Panc1 (cell line): ENCODE measurements around the gene WDR75. TPM values are rescaled to one million over a fixed set of nuclear protein-coding genes. Genes with fewer than 3 reads are reported as not detected.

Experiments
- ATAC-seq: fragments of 200-7000 bp; cut with Tn5 transposase; 2 replicates; pipeline ENCODE4 v1.9.1; 2020; ENCODE audit warnings: mild to moderate bottlenecking, moderate library complexity
- Bru-seq: library from RNA; stranded (reverse); fragments of 400-500 nt; gene quantifications from one replicate; lab custom pipeline; 2021; lab: Mats Ljungman, UMichigan
- BruChase-seq, 2 experiments: library from RNA; stranded (reverse); fragments of 400-500 nt; gene quantifications; one replicate each; lab custom pipeline; 2021; lab: Mats Ljungman, UMichigan
- BruUV-seq: library from RNA; stranded (reverse); fragments of 400-500 nt; replicated peaks from 2 replicates; lab custom pipeline; 2021; lab: Mats Ljungman, UMichigan
- CTCF ChIA-PET: fragments of 300-600 bp; sonication (Branson Sonifier 250); formaldehyde crosslinking; loops from one replicate; lab custom pipeline; 2022; ENCODE audit warnings: antibody characterized with exemption; lab: Charles Lee
- POLR2A ChIA-PET: fragments of 300-600 bp; sonication (Branson Sonifier 250); formaldehyde crosslinking; loops from one replicate; lab custom pipeline; 2022; ENCODE audit warnings: antibody characterized with exemption; lab: Charles Lee
- DNase-seq: peaks from one replicate; pipeline ENCODE4 v3.0.0-alpha.2; 2010; ENCODE audit warnings: low read depth, low spot score
- H3K27ac ChIP-seq: 2 replicates; pipeline ENCODE4 v1.5.1; 2011; ENCODE audit warnings: mild to moderate bottlenecking, low read length, inconsistent platforms
- H3K27me3 ChIP-seq: fragments of 200-500 bp; sonication (Bioruptor generic); 2 replicates; pipeline ENCODE4 v1.6.0; 2014; ENCODE audit warnings: low read length, inconsistent platforms; ENCODE audit not compliant: control insufficient read depth, insufficient read depth
- H3K36me3 ChIP-seq: fragments of 200-500 bp; sonication (Bioruptor generic); 2 replicates; pipeline ENCODE4 v1.5.1; 2014; ENCODE audit warnings: inconsistent platforms, mild to moderate bottlenecking, low read length, moderate library complexity; ENCODE audit not compliant: control insufficient read depth, insufficient read depth
- H3K4me1 ChIP-seq: 2 replicates; pipeline ENCODE4 v1.5.1; 2011; ENCODE audit warnings: inconsistent platforms, mild to moderate bottlenecking, low read length, moderate library complexity; ENCODE audit not compliant: control insufficient read depth, insufficient read depth
- H3K4me3 ChIP-seq, 2 experiments: 2 replicates each; pipeline ENCODE4 v1.5.1; 2011 to 2012; ENCODE audit warnings: low read depth in 2 of 2, low read length in 2 of 2, mild to moderate bottlenecking in 2 of 2, inconsistent platforms in 1 of 2, moderate library complexity in 1 of 2
- H3K9me3 ChIP-seq: fragments of 200-500 bp; sonication (Bioruptor generic); 2 replicates; pipeline ENCODE4 v1.5.1; 2014; ENCODE audit warnings: low read depth, mild to moderate bottlenecking, inconsistent platforms, low read length, moderate library complexity; ENCODE audit not compliant: control insufficient read depth, insufficient read depth
- POLR2AphosphoS5 ChIP-seq: IDR thresholded peaks from 2 replicates; pipeline ENCODE4 v1.6.1; 2012; ENCODE audit warnings: mild to moderate bottlenecking, low read depth, low read length, moderate library complexity
- SIN3A ChIP-seq: IDR thresholded peaks from 2 replicates; pipeline ENCODE4 v1.6.1; 2012; ENCODE audit warnings: low read depth, mild to moderate bottlenecking, low read length, moderate library complexity, borderline replicate concordance; ENCODE audit not compliant: insufficient read depth
- TCF7L2 ChIP-seq: IDR thresholded peaks from 2 replicates; pipeline ENCODE4 v1.6.1; 2011; ENCODE audit warnings: mild to moderate bottlenecking, low read depth, low read length, inconsistent platforms
- in situ Hi-C: cut with HindIII; loops from 2 replicates; pipeline ENCODE4 v1.10.0; 2016; ENCODE audit warnings: low sequenced_read_pairs, low pct_unique_long_range_greater_than_20kb
- intact Hi-C: fragments of 100-400 bp; cut with micrococcal nuclease; formaldehyde crosslinking; loops from one replicate; pipeline ENCODE4 v1.10.0; 2022; ENCODE audit not compliant: unreplicated experiment
- long read RNA-seq: library from polyadenylated mRNA; unstranded; transcript quantifications from one replicate; pipeline ENCODE4 v2.0.0, GENCODE V29; 2021; ENCODE audit not compliant: unreplicated experiment
- polyA plus RNA-seq: library from polyadenylated mRNA; unstranded; fragments of >200 nt; gene quantifications from one replicate; pipeline ENCODE4 v1.2.1, GENCODE V29; 2012; ENCODE audit warnings: missing spikeins; ENCODE audit not compliant: insufficient read length
- total RNA-seq: library from RNA; stranded (reverse); gene quantifications from one replicate; pipeline ENCODE4 v1.2.1, GENCODE V29; 2021; ENCODE audit not compliant: unreplicated experiment
- TF ChIP-seq, protein P1 (sequence below), 2 experiments: IDR thresholded peaks; 2 replicates each; pipeline ENCODE4 v1.6.1; 2011 to 2012; ENCODE audit warnings: low read depth in 2 of 2, control low read depth in 1 of 2, low read length in 1 of 2, mild to moderate bottlenecking in 1 of 2, moderate library complexity in 1 of 2; ENCODE audit not compliant: insufficient read depth in 1 of 2
- TF ChIP-seq, protein P2 (sequence below): fragments of 450-650 bp; IDR thresholded peaks from 2 replicates; pipeline ENCODE4 v1.5.1; 2017; ENCODE audit warnings: mild to moderate bottlenecking

WDR75 gene
- total RNA-seq (58.3 TPM), Bru-seq, nascent RNA (percentile 94 among the genes with signal in this experiment), BruChase-seq, experiment 1, labeled RNA remaining after a 2-hour chase (percentile 93 among the genes with signal in this experiment), BruChase-seq, experiment 2, labeled RNA remaining after a 6-hour chase (percentile 94 among the genes with signal in this experiment)
- 27.0 TPM for polyA plus RNA-seq
- long read RNA-seq, full-length matches to known transcripts = 63 of 131 reads
- long read RNA-seq, partial matches to known transcripts = 8 of 131 reads
- long read RNA-seq, other reads (novel, unspliced or antisense) = 60 of 131 reads

DNA sequence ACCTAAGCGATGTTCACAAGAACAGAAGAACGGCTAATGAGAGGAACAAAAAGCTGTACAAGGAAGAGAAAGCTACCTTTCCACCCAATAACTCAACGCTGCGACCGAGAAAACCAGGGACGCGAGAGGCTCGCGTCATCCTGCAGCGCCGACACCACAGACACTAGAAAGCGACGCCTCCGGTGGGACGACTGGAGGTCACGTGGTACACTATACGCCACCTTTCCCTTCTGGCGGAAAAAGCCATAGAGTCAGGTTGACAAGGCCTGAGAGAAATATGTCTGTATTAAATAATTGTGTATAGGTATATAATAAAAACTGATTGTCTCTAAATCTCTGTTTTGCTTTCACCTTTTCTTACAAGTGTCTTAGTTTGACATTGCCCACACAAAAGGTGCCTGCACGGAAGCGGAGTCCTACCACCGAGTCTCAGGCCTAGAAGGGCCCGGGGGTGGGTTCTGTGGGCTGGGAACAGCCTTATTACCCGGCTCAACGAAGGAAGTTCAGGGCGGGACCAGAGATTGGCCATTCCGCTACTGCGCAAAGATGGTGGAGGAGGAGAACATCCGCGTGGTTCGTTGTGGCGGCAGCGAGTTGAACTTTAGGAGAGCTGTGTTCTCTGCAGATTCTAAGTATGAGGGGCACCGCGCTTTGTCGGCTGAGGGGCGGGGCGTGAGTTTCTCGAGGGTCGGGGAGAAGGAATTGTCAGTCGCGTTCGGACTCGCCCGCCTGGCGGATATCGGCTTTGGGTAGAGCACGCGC is at the start of gene WDR75:
Gene WDR75 (plus strand): TSS at position 528 of the 762 bp plus-strand sequence. CDS start 19 bp downstream, at position 547.
- ATAC-seq (peak; percentile 99), DNase-seq (peak; percentile 83)
- BruUV-seq = no TSS peak
- H3K4me3 ChIP-seq = peak within 1 kb of the TSS; percentile 88 to 95
- H3K27ac ChIP-seq = peak within 1 kb of the TSS; percentile 88
- ChIA-PET POLR2A (interaction anchor here (0.6 to 0.7 kb wide), 2 partner anchors 359 to 458 kb away, joined by 3 to 4 read pairs; no protein-coding TSS in a partner anchor), CTCF (interaction anchor here (0.6 kb wide), 1 partner anchor 1281 kb away, joined by 4 read pairs; no protein-coding TSS in a partner anchor)
- intact Hi-C loops = no loop called here
- no peaks in the 10 kb centered on the region for H3K27me3 ChIP-seq
- peaks cover 5% of the 10 kb centered on the region for H3K36me3 ChIP-seq
- peaks cover 12% of the 10 kb centered on the region for H3K4me1 ChIP-seq
- in situ Hi-C loops = no loop called here
- H3K9me3 ChIP-seq = no peaks in the 10 kb centered on the region
- TF ChIP-seq TCF7L2 (0 out of 2 replicates have a peak, but pooled peaks have one; percentile 50), POLR2AphosphoS5 (peak; percentile 95), SIN3A (peak; percentile 95; the same call in 1 of the 2 replicates)
- TF ChIP-seq, protein P1, sequence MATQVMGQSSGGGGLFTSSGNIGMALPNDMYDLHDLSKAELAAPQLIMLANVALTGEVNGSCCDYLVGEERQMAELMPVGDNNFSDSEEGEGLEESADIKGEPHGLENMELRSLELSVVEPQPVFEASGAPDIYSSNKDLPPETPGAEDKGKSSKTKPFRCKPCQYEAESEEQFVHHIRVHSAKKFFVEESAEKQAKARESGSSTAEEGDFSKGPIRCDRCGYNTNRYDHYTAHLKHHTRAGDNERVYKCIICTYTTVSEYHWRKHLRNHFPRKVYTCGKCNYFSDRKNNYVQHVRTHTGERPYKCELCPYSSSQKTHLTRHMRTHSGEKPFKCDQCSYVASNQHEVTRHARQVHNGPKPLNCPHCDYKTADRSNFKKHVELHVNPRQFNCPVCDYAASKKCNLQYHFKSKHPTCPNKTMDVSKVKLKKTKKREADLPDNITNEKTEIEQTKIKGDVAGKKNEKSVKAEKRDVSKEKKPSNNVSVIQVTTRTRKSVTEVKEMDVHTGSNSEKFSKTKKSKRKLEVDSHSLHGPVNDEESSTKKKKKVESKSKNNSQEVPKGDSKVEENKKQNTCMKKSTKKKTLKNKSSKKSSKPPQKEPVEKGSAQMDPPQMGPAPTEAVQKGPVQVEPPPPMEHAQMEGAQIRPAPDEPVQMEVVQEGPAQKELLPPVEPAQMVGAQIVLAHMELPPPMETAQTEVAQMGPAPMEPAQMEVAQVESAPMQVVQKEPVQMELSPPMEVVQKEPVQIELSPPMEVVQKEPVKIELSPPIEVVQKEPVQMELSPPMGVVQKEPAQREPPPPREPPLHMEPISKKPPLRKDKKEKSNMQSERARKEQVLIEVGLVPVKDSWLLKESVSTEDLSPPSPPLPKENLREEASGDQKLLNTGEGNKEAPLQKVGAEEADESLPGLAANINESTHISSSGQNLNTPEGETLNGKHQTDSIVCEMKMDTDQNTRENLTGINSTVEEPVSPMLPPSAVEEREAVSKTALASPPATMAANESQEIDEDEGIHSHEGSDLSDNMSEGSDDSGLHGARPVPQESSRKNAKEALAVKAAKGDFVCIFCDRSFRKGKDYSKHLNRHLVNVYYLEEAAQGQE (IDR thresholded peaks at IDR 0.05; ENCODE audit: insufficient read depth in 1 of 2, low read depth in 2 of 2, low read length in 1 of 2) = 0 out of 4 replicates have a peak, but pooled peaks of 1 of the 2 experiments have one; percentile 20
- TF ChIP-seq, protein P2, sequence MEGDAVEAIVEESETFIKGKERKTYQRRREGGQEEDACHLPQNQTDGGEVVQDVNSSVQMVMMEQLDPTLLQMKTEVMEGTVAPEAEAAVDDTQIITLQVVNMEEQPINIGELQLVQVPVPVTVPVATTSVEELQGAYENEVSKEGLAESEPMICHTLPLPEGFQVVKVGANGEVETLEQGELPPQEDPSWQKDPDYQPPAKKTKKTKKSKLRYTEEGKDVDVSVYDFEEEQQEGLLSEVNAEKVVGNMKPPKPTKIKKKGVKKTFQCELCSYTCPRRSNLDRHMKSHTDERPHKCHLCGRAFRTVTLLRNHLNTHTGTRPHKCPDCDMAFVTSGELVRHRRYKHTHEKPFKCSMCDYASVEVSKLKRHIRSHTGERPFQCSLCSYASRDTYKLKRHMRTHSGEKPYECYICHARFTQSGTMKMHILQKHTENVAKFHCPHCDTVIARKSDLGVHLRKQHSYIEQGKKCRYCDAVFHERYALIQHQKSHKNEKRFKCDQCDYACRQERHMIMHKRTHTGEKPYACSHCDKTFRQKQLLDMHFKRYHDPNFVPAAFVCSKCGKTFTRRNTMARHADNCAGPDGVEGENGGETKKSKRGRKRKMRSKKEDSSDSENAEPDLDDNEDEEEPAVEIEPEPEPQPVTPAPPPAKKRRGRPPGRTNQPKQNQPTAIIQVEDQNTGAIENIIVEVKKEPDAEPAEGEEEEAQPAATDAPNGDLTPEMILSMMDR = no peak

DNA sequence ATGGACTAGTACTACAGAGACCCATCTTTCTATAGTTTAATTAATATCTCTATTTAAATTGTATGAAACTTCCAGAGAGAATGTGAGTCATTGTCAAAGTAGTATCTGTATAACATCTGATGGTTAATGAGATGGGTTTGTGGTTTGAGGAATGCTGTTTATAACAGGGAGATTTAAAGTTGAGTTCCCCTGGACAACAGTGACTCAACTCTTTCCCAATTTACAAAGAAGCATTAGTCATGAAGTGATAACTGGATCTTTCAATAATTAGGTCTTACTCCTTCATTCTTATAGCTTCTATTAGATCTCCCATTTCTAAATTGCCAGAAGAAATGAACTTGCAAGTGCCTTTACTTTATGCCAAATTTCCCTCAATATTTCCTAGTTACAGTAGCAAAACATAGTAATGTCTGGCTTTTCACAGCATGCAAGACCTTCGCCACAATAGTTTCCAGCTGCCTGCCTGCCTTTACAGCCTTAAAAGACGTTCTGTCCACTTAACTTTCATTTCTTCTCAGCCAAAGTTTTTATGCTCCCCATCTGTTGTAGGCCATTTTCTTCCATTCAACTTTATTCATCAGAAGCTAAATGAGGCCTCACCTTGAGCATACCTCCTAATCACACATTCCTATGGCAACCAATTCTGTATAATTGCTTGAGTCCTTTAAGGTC is 47.7 kb upstream of the WDR75 start:
- Histone ChIP-seq H3K4me1 (no peaks in the 10 kb centered on the region; the same call in 1 of the 2 replicates), H3K4me3 (no peak overlapping the region), H3K27ac (no peak overlapping the region), H3K36me3 (no peaks in the 10 kb centered on the region), H3K27me3 (no peaks in the 10 kb centered on the region), H3K9me3 (no peaks in the 10 kb centered on the region)
- ATAC-seq (peak; percentile 83), DNase-seq (no peak)
- ChIA-PET CTCF (no interaction called here), POLR2A (no interaction called here)
- no TSS peak for BruUV-seq
- TF ChIP-seq, protein P1 (IDR thresholded peaks at IDR 0.05; ENCODE audit: insufficient read depth in 1 of 2, low read depth in 2 of 2, low read length in 1 of 2) = no peak
- TF ChIP-seq POLR2AphosphoS5 (no peak), SIN3A (no peak), TCF7L2 (no peak)
- TF ChIP-seq, protein P2 = no peak
- in situ Hi-C loops = no loop called here
- intact Hi-C loops = no loop called here
